Lower lobe of right lung (tissue), 2 donors: ENCODE results near the gene CCT2. TPM values are rescaled to one million over a fixed set of nuclear protein-coding genes. Genes with fewer than 3 reads are reported as not detected.

ENCODE experiments used
- ATAC-seq, 2 donors: fragments of 200-7000 bp; cut with Tn5 transposase; one replicate each; pipeline ENCODE4 v1.9.1; 2020 to 2022; ENCODE audit warnings: mild to moderate bottlenecking in 2 of 2, moderate library complexity in 2 of 2
- DNase-seq: peaks from one replicate; pipeline ENCODE4 v3.0.0-alpha.2; 2020
- H3K27ac ChIP-seq: fragments of 200-600 bp; one replicate; pipeline ENCODE4 v1.8.0; 2022
- H3K27me3 ChIP-seq: fragments of 200-600 bp; one replicate; pipeline ENCODE4 v1.8.0; 2022; ENCODE audit warnings: low read depth
- H3K36me3 ChIP-seq: fragments of 200-600 bp; one replicate; pipeline ENCODE4 v1.8.0; 2022; ENCODE audit warnings: mild to moderate bottlenecking
- H3K4me1 ChIP-seq: fragments of 200-600 bp; one replicate; pipeline ENCODE4 v1.8.0; 2022
- H3K4me3 ChIP-seq: fragments of 200-600 bp; one replicate; pipeline ENCODE4 v1.8.0; 2022; ENCODE audit warnings: mild to moderate bottlenecking
- H3K9me3 ChIP-seq: fragments of 200-600 bp; one replicate; pipeline ENCODE4 v1.8.0; 2022
- CTCF ChIP-seq: fragments of 200-600 bp; IDR thresholded peaks from one replicate; pipeline ENCODE4 v1.8.0; 2022; ENCODE audit warnings: antibody characterized with exemption, mild to moderate bottlenecking
- intact Hi-C: fragments of 100-400 bp; cut with DNase I; formaldehyde crosslinking; loops from one replicate; pipeline ENCODE4 v1.11.0; 2022
- total RNA-seq: library from RNA; stranded (reverse); fragmentation: NEBNext Ultra II Directional; extraction: Animal tissue kit (Norgen Biotek cat#: 25700); gene quantifications from one replicate; pipeline ENCODE4 v1.2.1, GENCODE V29; 2021
- donor health status: DM: no; HTN: yes; CAD: no; lungs with severe emphysema.

Gene CCT2
- total RNA-seq, 1 donor from 2014 or later: 81.4 TPM

GRCh38 chr12:69616025-69616424 lies 30.8 kb downstream of the CCT2 start:
- DNase-seq: no peak
- Histone ChIP-seq H3K4me3 (no peak overlapping the region), H3K36me3 (no peaks in the 10 kb centered on the region), H3K9me3 (no peaks in the 10 kb centered on the region), H3K27ac (no peak overlapping the region), H3K27me3 (no peaks in the 10 kb centered on the region), H3K4me1 (no peaks in the 10 kb centered on the region)
- ATAC-seq: no peak
- intact Hi-C loops: no loop called here
- no peak for TF ChIP-seq CTCF

GRCh38 chr12:69619050-69619449 lies 33.8 kb downstream of the CCT2 start:
- no peak for ATAC-seq
- Histone ChIP-seq H3K4me1 (no peaks in the 10 kb centered on the region), H3K9me3 (no peaks in the 10 kb centered on the region), H3K27me3 (no peaks in the 10 kb centered on the region), H3K27ac (no peak overlapping the region), H3K36me3 (no peaks in the 10 kb centered on the region), H3K4me3 (no peak overlapping the region)
- DNase-seq: no peak
- TF ChIP-seq CTCF: no peak
- intact Hi-C loops: no loop called here

DNA sequence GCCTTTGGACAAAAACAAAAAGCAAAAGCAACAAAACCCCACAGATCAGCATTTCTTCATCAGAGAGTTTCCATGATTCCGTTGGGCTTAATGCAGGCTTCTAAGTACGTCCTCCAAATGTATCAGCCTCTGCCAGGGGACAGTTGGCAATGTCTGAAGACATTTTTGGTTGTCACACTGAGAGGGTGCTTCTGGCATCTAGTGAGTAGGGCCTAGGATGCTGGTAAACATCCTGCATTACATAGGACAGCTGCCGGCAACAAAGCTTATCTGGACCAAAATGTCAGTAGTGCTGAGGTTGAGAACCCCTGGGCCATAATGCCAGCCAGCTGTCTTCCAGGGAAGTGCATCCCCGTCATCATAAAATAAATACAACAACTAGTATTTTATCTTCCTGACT lies 34.8 kb downstream of the CCT2 start:
- Histone ChIP-seq H3K36me3 (no peaks in the 10 kb centered on the region), H3K9me3 (no peaks in the 10 kb centered on the region), H3K27me3 (no peaks in the 10 kb centered on the region), H3K27ac (no peak overlapping the region), H3K4me3 (no peak overlapping the region), H3K4me1 (no peaks in the 10 kb centered on the region)
- no peak for DNase-seq
- ATAC-seq: no peak
- intact Hi-C loops: no loop called here
- TF ChIP-seq CTCF: no peak

DNA sequence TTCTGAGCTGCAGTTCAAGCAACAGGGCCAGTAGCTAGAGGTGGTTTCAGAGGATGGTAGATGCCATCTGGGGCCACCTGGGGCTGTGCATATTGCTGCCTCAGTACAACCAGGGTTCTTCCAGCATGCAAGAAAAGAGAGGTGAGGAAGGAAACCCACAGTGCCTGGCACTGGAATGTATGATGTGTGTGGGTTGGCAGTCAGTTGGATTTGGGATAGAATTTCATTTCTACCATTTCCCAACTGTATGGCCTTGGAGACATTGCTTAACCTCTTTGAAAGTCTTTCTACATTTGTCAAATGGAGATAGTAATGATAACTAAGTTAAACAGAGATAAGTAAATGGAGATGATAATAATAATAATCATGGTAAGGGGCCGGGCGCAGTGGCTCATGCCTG lies 35.7 kb downstream of the CCT2 start:
- Histone ChIP-seq H3K36me3 (no peaks in the 10 kb centered on the region), H3K4me1 (no peaks in the 10 kb centered on the region), H3K27me3 (no peaks in the 10 kb centered on the region), H3K9me3 (no peaks in the 10 kb centered on the region), H3K4me3 (no peak overlapping the region), H3K27ac (no peak overlapping the region)
- ATAC-seq (no peak), DNase-seq (no peak)
- no peak for TF ChIP-seq CTCF
- intact Hi-C loops: no loop called here

- no peaks in the 10 kb centered on the region for H3K36me3 ChIP-seq
Observed at GRCh38 chr12:69621551-69621950, 36.3 kb downstream of the CCT2 start.

More at GRCh38 chr12:69621551-69621950, 36.3 kb downstream of the CCT2 start:
- TF ChIP-seq CTCF: no peak
- Histone ChIP-seq H3K9me3 (no peaks in the 10 kb centered on the region), H3K27me3 (no peaks in the 10 kb centered on the region), H3K4me1 (no peaks in the 10 kb centered on the region), H3K4me3 (no peak overlapping the region), H3K27ac (no peak overlapping the region)
- intact Hi-C loops: no loop called here
- ATAC-seq (no peak), DNase-seq (no peak)
